Tibial nerve (tissue), 4 donors: ENCODE data around the gene OSCP1. TPM values are rescaled to one million over a fixed set of nuclear protein-coding genes. Genes with fewer than 3 reads are reported as not detected.

Experiments used
- DNase-seq, 2 donors: peaks; one replicate each; pipeline ENCODE4 v3.0.0-alpha.2; 2019; ENCODE audit warnings: low spot score in 2 of 2
- H3K27ac ChIP-seq, 4 donors: fragments of 200-600 bp; sonication (generic) in 3 of 4; one replicate each; pipeline ENCODE4 v1.5.1; 2017 to 2019; ENCODE audit warnings: mild to moderate bottlenecking in 1 of 4
- H3K27me3 ChIP-seq, 2 donors: fragments of 200-600 bp; sonication (generic) in 1 of 2; one replicate each; pipeline versions ENCODE4 v1.5.1 to v1.6.0; 2017 to 2019
- H3K36me3 ChIP-seq, 3 donors: fragments of 200-600 bp; sonication (generic); one replicate each; pipeline ENCODE4 v1.5.1; 2018 to 2019
- H3K4me1 ChIP-seq, 4 donors: fragments of 200-600 bp; sonication (generic) in 3 of 4; one replicate each; pipeline ENCODE4 v1.5.1; 2017 to 2019
- H3K4me3 ChIP-seq, 4 donors: fragments of 200-600 bp; sonication (generic) in 3 of 4; one replicate each; pipeline ENCODE4 v1.5.1; 2017 to 2019; ENCODE audit warnings: mild to moderate bottlenecking in 1 of 4, moderate library complexity in 1 of 4
- H3K9me3 ChIP-seq, 4 donors: fragments of 200-600 bp; sonication (generic) in 3 of 4; one replicate each; pipeline ENCODE4 v1.5.1; 2017 to 2019
- CTCF ChIP-seq, 5 experiments: fragments of 200-600 bp in 3 of 5; fragments of 450-650 bp in 2 of 5; sonication (generic) in 3 of 5; IDR thresholded peaks; one replicate each; pipeline ENCODE4 v1.5.1; 2016 to 2019; ENCODE audit warnings: antibody characterized with exemption in 5 of 5, mild to moderate bottlenecking in 3 of 5, moderate library complexity in 2 of 5
- EP300 ChIP-seq, 2 donors: sonication (generic); formaldehyde crosslinking; IDR thresholded peaks; one replicate each; pipeline ENCODE4 v1.6.1; 2017; ENCODE audit warnings: antibody characterized with exemption in 2 of 2, mild to moderate bottlenecking in 1 of 2
- POLR2A ChIP-seq, 2 donors: fragments of 450-650 bp; IDR thresholded peaks; one replicate each; pipeline ENCODE4 v1.6.1; 2017; ENCODE audit warnings: antibody characterized with exemption in 2 of 2, mild to moderate bottlenecking in 2 of 2, moderate library complexity in 2 of 2
- WGBS, 2 donors: methylation state at CpG; one replicate each; pipeline ENCODE4 v1.1.5; 2018; 5-methylcytosine and 5-hydroxymethylcytosine counted together
- total RNA-seq, 4 donors: library from RNA; depleted of rRNA; stranded (reverse); fragments of >200 nt; gene quantifications; one replicate each; pipeline ENCODE4 v1.1.0, GENCODE V29; 2016

Gene OSCP1
- total RNA-seq, 4 donors from 2014 or later = 7.2 to 32.4 (median 17.6) TPM

DNA sequence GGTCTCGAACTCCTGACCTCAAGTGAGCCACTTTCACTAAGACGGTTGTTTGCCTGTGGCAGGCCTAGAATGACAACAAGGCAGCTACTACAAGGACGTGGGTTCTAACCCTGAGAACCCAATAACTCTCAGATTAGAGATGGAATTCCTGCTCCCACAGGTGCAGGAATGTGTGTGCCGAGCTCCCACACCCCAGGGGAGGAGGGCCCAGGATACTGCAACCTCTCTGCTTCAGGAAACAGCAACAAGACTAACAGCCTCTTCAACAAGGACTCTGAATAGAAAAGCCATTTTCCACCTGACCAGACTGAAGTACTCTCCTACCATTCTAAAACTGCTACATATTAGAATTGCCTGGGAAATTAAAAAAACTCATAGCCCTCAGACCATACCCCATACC lies 57.4 kb downstream of the OSCP1 start:
- H3K36me3 ChIP-seq = peaks cover 0 to 48% (median 20%) of the 10 kb centered on the region in 3 donors
- H3K27me3 ChIP-seq = no peaks in the 10 kb centered on the region
- 75 to 83% methylated on average over 4 of the region's 4 CpGs for WGBS, 2 donors
- H3K27ac ChIP-seq = no peak overlapping the region
- no peak for DNase-seq
- TF ChIP-seq POLR2A (IDR thresholded peaks at IDR 0.05) = no peak
- TF ChIP-seq EP300 (IDR thresholded peaks at IDR 0.05) = no peak
- no peak for TF ChIP-seq CTCF (IDR thresholded peaks at IDR 0.05)
- no peaks in the 10 kb centered on the region for H3K9me3 ChIP-seq
- peaks cover 0 to 39% (median 12%) of the 10 kb centered on the region in 4 donors for H3K4me1 ChIP-seq
- H3K4me3 ChIP-seq = no peak overlapping the region

- TF ChIP-seq CTCF (IDR thresholded peaks at IDR 0.05) (no peak), EP300 (IDR thresholded peaks at IDR 0.05) (no peak), POLR2A (IDR thresholded peaks at IDR 0.05) (no peak)
- Histone ChIP-seq H3K27ac (no peak overlapping the region), H3K9me3 (no peaks in the 10 kb centered on the region)
Measured at GRCh38 chr1:36391271-36391670, 59.0 kb downstream of the OSCP1 start.

GRCh38 chr1:36390411-36390810 lies 59.8 kb downstream of the OSCP1 start:
- 94% methylated on average over 2 of the region's 2 CpGs for WGBS, 2 donors
- DNase-seq = no peak
- H3K4me3 ChIP-seq = no peak overlapping the region
- no peaks in the 10 kb centered on the region for H3K9me3 ChIP-seq
- TF ChIP-seq POLR2A (IDR thresholded peaks at IDR 0.05) (no peak), CTCF (IDR thresholded peaks at IDR 0.05) (no peak), EP300 (IDR thresholded peaks at IDR 0.05) (no peak)
- H3K4me1 ChIP-seq = peaks cover 0 to 38% (median 19%) of the 10 kb centered on the region in 4 donors
- peaks cover 0 to 48% (median 20%) of the 10 kb centered on the region in 3 donors for H3K36me3 ChIP-seq
- peak overlapping the region in 2 of 4 donors; percentile 97 for H3K27ac ChIP-seq
- no peaks in the 10 kb centered on the region for H3K27me3 ChIP-seq

More at GRCh38 chr1:36391271-36391670, 59.0 kb downstream of the OSCP1 start:
- H3K36me3 ChIP-seq = peaks cover 0 to 48% (median 20%) of the 10 kb centered on the region in 3 donors
- 82 to 89% methylated on average over 8 of the region's 8 CpGs for WGBS, 2 donors
- no peak overlapping the region for H3K4me3 ChIP-seq
- no peaks in the 10 kb centered on the region for H3K27me3 ChIP-seq
- DNase-seq = no peak
- peaks cover 0 to 44% (median 19%) of the 10 kb centered on the region in 4 donors for H3K4me1 ChIP-seq

GRCh38 chr1:36389999-36390398 lies 60.3 kb downstream of the OSCP1 start:
- peak overlapping the region in 2 of 4 donors; percentile 97 for H3K27ac ChIP-seq
- WGBS, 2 donors = 91 to 95% methylated on average over 1 of the region's 1 CpG
- H3K4me1 ChIP-seq = peaks cover 0 to 34% (median 19%) of the 10 kb centered on the region in 4 donors

More at GRCh38 chr1:36389999-36390398, 60.3 kb downstream of the OSCP1 start:
- no peak for TF ChIP-seq EP300 (IDR thresholded peaks at IDR 0.05)
- TF ChIP-seq POLR2A (IDR thresholded peaks at IDR 0.05) = no peak
- no peak for TF ChIP-seq CTCF (IDR thresholded peaks at IDR 0.05)
- H3K4me3 ChIP-seq = no peak overlapping the region
- H3K9me3 ChIP-seq = no peaks in the 10 kb centered on the region
- DNase-seq = no peak
- no peaks in the 10 kb centered on the region for H3K27me3 ChIP-seq
- H3K36me3 ChIP-seq = peaks cover 0 to 48% (median 20%) of the 10 kb centered on the region in 3 donors
